Endothelial cell of umbilical vein (primary cell): ENCODE data around the gene CAMLG. TPM values are rescaled to one million over a fixed set of nuclear protein-coding genes. Genes with fewer than 3 reads are reported as not detected.

ENCODE experiments used
- BruUV-seq: library from RNA; stranded (reverse); fragments of 400-500 nt; replicated peaks from 2 replicates; lab custom pipeline; 2021; lab: Mats Ljungman, UMichigan
- CTCF ChIA-PET: fragments of 300-600, 350-600 bp; sonication (Branson Sonifier 250); formaldehyde crosslinking; loops from one replicate; lab custom pipeline; 2021; ENCODE audit warnings: antibody characterized with exemption, inconsistent platforms; lab: Charles Lee
- POLR2A ChIA-PET: fragments of 300-600, 350-600 bp; sonication (Branson Sonifier 250); formaldehyde crosslinking; loops from one replicate; lab custom pipeline; 2021; ENCODE audit warnings: antibody characterized with exemption, inconsistent platforms; lab: Charles Lee
- DNase-seq: peaks from one replicate; pipeline ENCODE4 v3.0.0-alpha.2; 2011; ENCODE audit warnings: low read depth, low spot score
- FAIRE-seq: peaks from 2 replicates; lab custom pipeline; 2011; peaks lifted over from hg19 to GRCh38; lab: Jason Lieb, UNC
- H2AFZ ChIP-seq: 2 replicates; pipeline ENCODE4 v1.6.0; 2012; ENCODE audit warnings: low read depth, low read length, control low read depth, inconsistent platforms
- H3K27ac ChIP-seq: 2 replicates; pipeline ENCODE4 v1.5.1; 2011; ENCODE audit warnings: low read depth, mild to moderate bottlenecking, control low read depth, low read length, moderate library complexity; ENCODE audit not compliant: insufficient read depth
- H3K27me3 ChIP-seq, 2 experiments: 2 replicates each; pipeline versions ENCODE4 v1.6.0 to v1.6.1; 2011; ENCODE audit warnings: low read length in 2 of 2, mixed read lengths in 1 of 2; ENCODE audit not compliant: control insufficient read depth in 2 of 2, insufficient read depth in 2 of 2
- H3K36me3 ChIP-seq, 2 experiments: 2 replicates in 1 of 2; 3 replicates in 1 of 2; pipeline ENCODE4 v1.5.1; 2011; ENCODE audit warnings: low read length in 2 of 2, mild to moderate bottlenecking in 1 of 2, moderate library complexity in 1 of 2; ENCODE audit not compliant: control insufficient read depth in 2 of 2, insufficient read depth in 2 of 2; ENCODE audit errors: extremely low read depth in 1 of 2
- H3K4me1 ChIP-seq: 3 replicates; pipeline ENCODE4 v1.5.1; 2011; ENCODE audit warnings: mild to moderate bottlenecking, low read length; ENCODE audit not compliant: control insufficient read depth, insufficient read depth; ENCODE audit errors: extremely low read depth
- H3K4me2 ChIP-seq: 2 replicates; pipeline ENCODE4 v1.6.1; 2011; ENCODE audit warnings: low read length, control low read depth, mixed read lengths; ENCODE audit not compliant: insufficient read depth
- H3K4me3 ChIP-seq, 3 experiments: fragments of 200-600 bp in 1 of 3; sonication (generic), shearing (Covaris generic) in 1 of 3; replicated peaks in 1 of 3; 2 replicates each; pipeline ENCODE4 v1.5.1; 2011 to 2016; ENCODE audit warnings: control low read depth in 3 of 3, low read length in 3 of 3, mild to moderate bottlenecking in 2 of 3, inconsistent platforms in 1 of 3, low read depth in 1 of 3, moderate library complexity in 1 of 3; ENCODE audit not compliant: insufficient read depth in 1 of 3
- H3K79me2 ChIP-seq: 2 replicates; pipeline ENCODE4 v1.6.0; 2012; ENCODE audit warnings: low read length, inconsistent platforms; ENCODE audit not compliant: control insufficient read depth, insufficient read depth
- H3K9ac ChIP-seq: replicated peaks from 2 replicates; pipeline ENCODE3; 2011; ENCODE audit warnings: low read length, control low read depth; ENCODE audit not compliant: insufficient read depth; ENCODE audit errors: extremely low read depth
- H3K9me1 ChIP-seq: replicated peaks from 3 replicates; pipeline ENCODE4 v1.6.0; 2011; ENCODE audit warnings: mild to moderate bottlenecking, low read length; ENCODE audit not compliant: control insufficient read depth, insufficient read depth; ENCODE audit errors: extremely low read depth
- H3K9me3 ChIP-seq: replicated peaks from 2 replicates; pipeline ENCODE4 v1.5.1; 2012; ENCODE audit warnings: low read length, inconsistent platforms; ENCODE audit not compliant: control insufficient read depth, insufficient read depth
- H4K20me1 ChIP-seq: replicated peaks from 2 replicates; pipeline ENCODE3; 2011; ENCODE audit warnings: mild to moderate bottlenecking, low read length; ENCODE audit not compliant: control insufficient read depth, insufficient read depth; ENCODE audit errors: extremely low read depth
- CTCF ChIP-seq, 2 donors: IDR thresholded peaks; 1 replicate in 1 of 2; 2 replicates in 1 of 2; pipeline ENCODE4 v1.5.1; 2011; ENCODE audit warnings: low read length in 2 of 2, mild to moderate bottlenecking in 2 of 2, moderate library complexity in 2 of 2, control low read depth in 1 of 2, inconsistent platforms in 1 of 2, low read depth in 1 of 2; ENCODE audit not compliant: insufficient read depth in 1 of 2; ENCODE audit errors: extremely low read depth in 1 of 2
- EZH2 ChIP-seq: IDR thresholded peaks from 2 replicates; pipeline ENCODE4 v1.6.1; 2012; ENCODE audit warnings: borderline replicate concordance, low read depth, mild to moderate bottlenecking, moderate library complexity, low read length, inconsistent platforms; ENCODE audit not compliant: severe bottlenecking
- FOS ChIP-seq: IDR thresholded peaks from 2 replicates; pipeline ENCODE4 v1.6.1; 2011; ENCODE audit warnings: mild to moderate bottlenecking, low read length, moderate library complexity, borderline replicate concordance; ENCODE audit not compliant: insufficient read depth
- GATA2 ChIP-seq: IDR thresholded peaks from 2 replicates; pipeline ENCODE4 v1.7.0; 2011; ENCODE audit warnings: low read depth, mild to moderate bottlenecking, moderate library complexity, mixed read lengths, low read length; ENCODE audit not compliant: insufficient read length, insufficient read depth
- JUN ChIP-seq: IDR thresholded peaks from 2 replicates; pipeline ENCODE4 v1.6.1; 2011; ENCODE audit warnings: borderline replicate concordance, low read depth; ENCODE audit not compliant: insufficient read length, insufficient read depth
- MAX ChIP-seq: IDR thresholded peaks from 2 replicates; pipeline ENCODE4 v1.6.1; 2011; ENCODE audit not compliant: insufficient read depth, insufficient read length
- MYC ChIP-seq: IDR thresholded peaks from one replicate; pipeline ENCODE4 v1.6.1; 2011; ENCODE audit warnings: mild to moderate bottlenecking, low read depth, low read length
- POLR2A ChIP-seq: IDR thresholded peaks from 2 replicates; pipeline ENCODE4 v1.6.1; 2012; ENCODE audit warnings: low read depth, mild to moderate bottlenecking, control low read depth, low read length
- POLR2AphosphoS5 ChIP-seq: IDR thresholded peaks from 2 replicates; pipeline ENCODE4 v1.6.1; 2012; ENCODE audit warnings: low read depth, mild to moderate bottlenecking, control low read depth, low read length, moderate library complexity; ENCODE audit not compliant: insufficient read depth
- dilution Hi-C: fragments of 300-500 bp; cut with MboI; formaldehyde crosslinking; loops from one replicate; pipeline ENCODE4 v1.15.0; 2019; ENCODE audit warnings: low sequenced_read_pairs; ENCODE audit not compliant: extremely low pct_ligation_motif_present
- intact Hi-C: fragments of 100-400 bp; cut with micrococcal nuclease; formaldehyde crosslinking; loops from one replicate; pipeline ENCODE4 v1.10.0; 2022
- polyA plus RNA-seq, 4 experiments: library from polyadenylated mRNA; depleted of rRNA in 3 of 4; stranded (reverse) in 3 of 4; unstranded in 1 of 4; fragments of >200 nt; gene quantifications; 2 replicates each; pipeline versions ENCODE4 v1.2.1 to v1.2.3, GENCODE V29; 2011 to 2012; ENCODE audit warnings: missing spikeins in 1 of 4
- total RNA-seq: library from RNA; stranded (reverse); gene quantifications from 2 replicates; pipeline ENCODE4 v1.2.3, GENCODE V29; 2021

The CAMLG gene
- total and polyA plus RNA-seq, 2 donors (not counting 3 experiments of a cell fraction or from before 2014, with no cell fraction given): 14.7 to 33.3 TPM

- no peak for FAIRE-seq
- H4K20me1 ChIP-seq: no peaks in the 10 kb centered on the region
- dilution Hi-C loops: no loop called here
- BruUV-seq: no TSS peak
- no peaks in the 10 kb centered on the region for H3K9me1 ChIP-seq
- no peak overlapping the region for H2AFZ ChIP-seq
- no peaks in the 10 kb centered on the region for H3K79me2 ChIP-seq
- H3K4me2 ChIP-seq: no peak overlapping the region
- TF ChIP-seq GATA2 (no peak), POLR2AphosphoS5 (no peak), JUN (no peak), EZH2 (no peak), MAX (no peak), CTCF (IDR thresholded peaks at IDR 0.05; ENCODE audit: extremely low read depth in 1 of 2, insufficient read depth in 1 of 2, low read depth in 1 of 2, low read length in 2 of 2) (no peak), MYC (no peak), POLR2A (no peak), FOS (no peak)
- no peak overlapping the region for H3K9ac ChIP-seq
- intact Hi-C loops: no loop called here
- DNase-seq: no peak
- ChIA-PET CTCF (interaction anchor here (0.7 kb wide), 1 partner anchor 67 kb away, joined by 3 read pairs; no protein-coding TSS in a partner anchor), POLR2A (no interaction called here)
- H3K4me3 ChIP-seq: no peak overlapping the region
- peaks cover 12 to 25% of the 10 kb centered on the region in 2 experiments for H3K36me3 ChIP-seq
- H3K27me3 ChIP-seq: no peaks in the 10 kb centered on the region
- H3K4me1 ChIP-seq: no peaks in the 10 kb centered on the region
- no peaks in the 10 kb centered on the region for H3K9me3 ChIP-seq
- H3K27ac ChIP-seq: no peak overlapping the region
Measured at GRCh38 chr5:134792286-134792685, 53.9 kb downstream of the CAMLG start.
